HEK293 (cell line): Measurements from ENCODE around the gene RNF224.
A peak's percentile ranks its signal among the peaks of the same experiment; 100 is the strongest.

Experiments
- CTCF ChIA-PET: fragments of 350-600 bp; formaldehyde crosslinking; extraction: SDS; loops from one replicate; lab custom pipeline; 2021; ENCODE audit warnings: antibody characterized with exemption; lab: Yijun Ruan, JAX
- POLR2A ChIA-PET: fragments of 300-600 bp; formaldehyde crosslinking; extraction: SDS; loops from one replicate; lab custom pipeline; 2020; ENCODE audit warnings: antibody characterized with exemption, inconsistent platforms; lab: Yijun Ruan, JAX
- H3K27ac ChIP-seq: fragments of 200-500 bp; sonication (Bioruptor generic); 2 replicates; pipeline ENCODE4 v1.5.1; 2014; ENCODE audit warnings: low read depth, low read length, control low read depth, inconsistent platforms; ENCODE audit errors: extremely low read depth
- H3K36me3 ChIP-seq, 2 experiments: fragments of 200-500 bp in 1 of 2; sonication (Bioruptor generic) in 1 of 2; 1 replicate in 1 of 2; 2 replicates in 1 of 2; pipeline ENCODE4 v1.5.1; 2014 to 2017; ENCODE audit warnings: inconsistent platforms in 2 of 2, low read length in 2 of 2; ENCODE audit not compliant: control insufficient read depth in 2 of 2, insufficient read depth in 1 of 2
- H3K4me1 ChIP-seq: fragments of 200-500 bp; sonication (Bioruptor generic); 2 replicates; pipeline ENCODE4 v1.5.1; 2014; ENCODE audit warnings: mild to moderate bottlenecking, low read length, inconsistent platforms; ENCODE audit not compliant: control insufficient read depth, insufficient read depth
- H3K4me3 ChIP-seq: 2 replicates; pipeline ENCODE4 v1.5.1; 2011; ENCODE audit warnings: low read depth, mild to moderate bottlenecking, control low read depth, low read length, moderate library complexity
- H3K9me3 ChIP-seq: fragments of 200-500 bp; sonication (Bioruptor generic); 2 replicates; pipeline ENCODE4 v1.5.1; 2014; ENCODE audit warnings: low read depth, low read length, inconsistent platforms; ENCODE audit not compliant: control insufficient read depth, insufficient read depth
- BCL11B ChIP-seq: fragments of 450-650 bp; formaldehyde crosslinking; IDR thresholded peaks from 2 replicates; pipeline ENCODE4 v1.5.1; 2016; ENCODE audit warnings: low read depth, missing biosample characterization, missing genetic modification characterization
- KLF1 ChIP-seq: fragments of 450-650 bp; formaldehyde crosslinking; IDR thresholded peaks from 2 replicates; pipeline ENCODE4 v1.5.1; 2016; ENCODE audit warnings: missing biosample characterization, missing genetic modification characterization
- KLF16 ChIP-seq: fragments of 450-650 bp; formaldehyde crosslinking; IDR thresholded peaks from 2 replicates; pipeline ENCODE4 v1.5.1; 2017; ENCODE audit warnings: missing biosample characterization, missing genetic modification characterization
- RBAK ChIP-seq: fragments of 450-650 bp; formaldehyde crosslinking; IDR thresholded peaks from 2 replicates; pipeline ENCODE4 v1.5.1; 2016; ENCODE audit warnings: missing biosample characterization, missing genetic modification characterization
- SCRT2 ChIP-seq: fragments of 450-650 bp; formaldehyde crosslinking; IDR thresholded peaks from 2 replicates; pipeline ENCODE4 v1.5.1; 2016; ENCODE audit warnings: missing biosample characterization, missing genetic modification characterization
- ZBTB10 ChIP-seq: fragments of 450-650 bp; formaldehyde crosslinking; IDR thresholded peaks from 2 replicates; pipeline ENCODE4 v1.5.1; 2016; ENCODE audit warnings: missing biosample characterization, missing genetic modification characterization
- ZFP69B ChIP-seq: fragments of 450-650 bp; formaldehyde crosslinking; IDR thresholded peaks from 2 replicates; pipeline ENCODE4 v1.5.1; 2016; ENCODE audit warnings: missing biosample characterization, missing genetic modification characterization
- ZNF10 ChIP-seq: fragments of 450-650 bp; formaldehyde crosslinking; IDR thresholded peaks from 2 replicates; pipeline ENCODE4 v1.5.1; 2017; ENCODE audit warnings: missing biosample characterization, missing genetic modification characterization
- ZNF155 ChIP-seq: fragments of 450-650 bp; formaldehyde crosslinking; IDR thresholded peaks from 2 replicates; pipeline ENCODE4 v1.5.1; 2016; ENCODE audit warnings: missing biosample characterization, missing genetic modification characterization
- ZNF2 ChIP-seq: fragments of 450-650 bp; formaldehyde crosslinking; IDR thresholded peaks from 2 replicates; pipeline ENCODE4 v1.5.1; 2016; ENCODE audit warnings: missing biosample characterization, missing genetic modification characterization
- ZNF26 ChIP-seq: fragments of 450-650 bp; formaldehyde crosslinking; IDR thresholded peaks from 2 replicates; pipeline ENCODE4 v1.5.1; 2016; ENCODE audit warnings: missing biosample characterization, missing genetic modification characterization
- ZNF335 ChIP-seq: fragments of 450-650 bp; formaldehyde crosslinking; conservative IDR thresholded peaks from 2 replicates; pipeline ENCODE4 v1.5.1; 2016; ENCODE audit warnings: missing biosample characterization, missing genetic modification characterization
- ZNF341 ChIP-seq: fragments of 450-650 bp; formaldehyde crosslinking; IDR thresholded peaks from 2 replicates; pipeline ENCODE4; 2016; ENCODE audit warnings: low read depth, missing biosample characterization, missing genetic modification characterization
- ZNF362 ChIP-seq: fragments of 450-650 bp; formaldehyde crosslinking; IDR thresholded peaks from 2 replicates; pipeline ENCODE4 v1.5.1; 2016; ENCODE audit warnings: missing biosample characterization, missing genetic modification characterization
- ZNF529 ChIP-seq: fragments of 450-650 bp; formaldehyde crosslinking; IDR thresholded peaks from 2 replicates; pipeline ENCODE4 v1.5.1; 2017; ENCODE audit warnings: missing genetic modification characterization, missing biosample characterization; ENCODE audit not compliant: insufficient replicate concordance
- ZNF561 ChIP-seq: fragments of 450-650 bp; IDR thresholded peaks from 2 replicates; pipeline ENCODE4 v1.5.1; 2018; ENCODE audit warnings: missing biosample characterization, missing genetic modification characterization, borderline replicate concordance
- ZNF830 ChIP-seq: fragments of 450-650 bp; IDR thresholded peaks from 2 replicates; pipeline ENCODE4 v1.5.0; 2018; ENCODE audit warnings: missing biosample characterization, missing genetic modification characterization, low read depth, mild to moderate bottlenecking, moderate library complexity
- TF ChIP-seq, protein P1 (sequence below): fragments of 450-650 bp; formaldehyde crosslinking; optimal IDR thresholded peaks from 2 replicates; pipeline ENCODE3; 2016; ENCODE audit warnings: missing biosample characterization, mild to moderate bottlenecking, missing genetic modification characterization
- TF ChIP-seq, protein P2 (sequence below): fragments of 450-650 bp; formaldehyde crosslinking; IDR thresholded peaks from 2 replicates; pipeline ENCODE4 v1.5.1; 2016; ENCODE audit warnings: missing biosample characterization, missing genetic modification characterization

RNF224 gene

GRCh38 chr9:137200311-137201204 lies 26.7 kb upstream of the RNF224 start, which contains the start of gene TPRN (continued):
- no peak for TF ChIP-seq ZNF362
- no peak for TF ChIP-seq ZNF830 (tag by site-specific recombination)
- TF ChIP-seq, protein P1, sequence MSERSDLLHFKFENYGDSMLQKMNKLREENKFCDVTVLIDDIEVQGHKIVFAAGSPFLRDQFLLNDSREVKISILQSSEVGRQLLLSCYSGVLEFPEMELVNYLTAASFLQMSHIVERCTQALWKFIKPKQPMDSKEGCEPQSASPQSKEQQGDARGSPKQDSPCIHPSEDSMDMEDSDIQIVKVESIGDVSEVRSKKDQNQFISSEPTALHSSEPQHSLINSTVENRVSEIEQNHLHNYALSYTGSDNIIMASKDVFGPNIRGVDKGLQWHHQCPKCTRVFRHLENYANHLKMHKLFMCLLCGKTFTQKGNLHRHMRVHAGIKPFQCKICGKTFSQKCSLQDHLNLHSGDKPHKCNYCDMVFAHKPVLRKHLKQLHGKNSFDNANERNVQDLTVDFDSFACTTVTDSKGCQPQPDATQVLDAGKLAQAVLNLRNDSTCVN = peak; percentile 88
- TF ChIP-seq ZBTB10 (tag by site-specific recombination) = peak; percentile 99
- TF ChIP-seq SCRT2 (tag by site-specific recombination) = no peak
- no peak for TF ChIP-seq ZNF529 (tag by site-specific recombination)
- peak; percentile 74; the same call in 1 of the 2 replicates for TF ChIP-seq KLF16 (tag by site-specific recombination)
- 0 out of 2 replicates have a peak, but pooled peaks have one; percentile 41 for TF ChIP-seq ZNF2 (tag by site-specific recombination)
- TF ChIP-seq, all 188 proteins: peak for 34

- H3K36me3 ChIP-seq = peaks cover 0 to 3% of the 10 kb centered on the region in 2 experiments; a peak in 1 of 3 replicates
- peak overlapping the region; percentile 86 for H3K4me3 ChIP-seq
- peak overlapping the region; percentile 35; the same call in 1 of the 2 replicates for H3K27ac ChIP-seq
- H3K4me1 ChIP-seq = peaks cover 9% of the 10 kb centered on the region
- no peaks in the 10 kb centered on the region for H3K9me3 ChIP-seq
- CTCF ChIA-PET = interaction anchor here (0.6 to 1.1 kb wide), 6 partner anchors 12 to 413 kb away, joined by 3 to 5 read pairs (median 3); partner anchors contain the start of genes ANAPC2, RNF224 and SSNA1
- POLR2A ChIA-PET = interaction anchor here (0.6 to 16.6 kb wide), 31 partner anchors 8 to 529 kb away, joined by 3 to 304 read pairs (median 5); partner anchors contain the start of genes ANAPC2, CYSRT1, GRIN1 and MAN1B1
- TF ChIP-seq ZNF561 (no peak), RBAK (tag by site-specific recombination) (no peak), ZBTB10 (tag by site-specific recombination) (peak; percentile 31; the same call in 1 of the 2 replicates), BCL11B (tag by site-specific recombination) (no peak), ZNF155 (tag by site-specific recombination) (no peak), KLF16 (tag by site-specific recombination) (no peak), ZNF335 (tag by site-specific recombination) (peak; percentile 99), ZNF26 (tag by site-specific recombination) (no peak), ZNF341 (tag by site-specific recombination) (no peak), KLF1 (tag by site-specific recombination) (0 out of 2 replicates have a peak, but pooled peaks have one; percentile 6), ZFP69B (tag by site-specific recombination) (peak; percentile 65; the same call in 1 of the 2 replicates), ZNF10 (peak; percentile 43; the same call in 1 of the 2 replicates)
- TF ChIP-seq, protein P2, sequence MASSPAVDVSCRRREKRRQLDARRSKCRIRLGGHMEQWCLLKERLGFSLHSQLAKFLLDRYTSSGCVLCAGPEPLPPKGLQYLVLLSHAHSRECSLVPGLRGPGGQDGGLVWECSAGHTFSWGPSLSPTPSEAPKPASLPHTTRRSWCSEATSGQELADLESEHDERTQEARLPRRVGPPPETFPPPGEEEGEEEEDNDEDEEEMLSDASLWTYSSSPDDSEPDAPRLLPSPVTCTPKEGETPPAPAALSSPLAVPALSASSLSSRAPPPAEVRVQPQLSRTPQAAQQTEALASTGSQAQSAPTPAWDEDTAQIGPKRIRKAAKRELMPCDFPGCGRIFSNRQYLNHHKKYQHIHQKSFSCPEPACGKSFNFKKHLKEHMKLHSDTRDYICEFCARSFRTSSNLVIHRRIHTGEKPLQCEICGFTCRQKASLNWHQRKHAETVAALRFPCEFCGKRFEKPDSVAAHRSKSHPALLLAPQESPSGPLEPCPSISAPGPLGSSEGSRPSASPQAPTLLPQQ (tag by site-specific recombination) = peak; percentile 69; the same call in 1 of the 2 replicates
These were observed 26.0 kb upstream of the RNF224 start for GRCh38 chr9:137201205-137201868.
